ENCODE measurements around the gene MEGF6. TPM values are rescaled to one million over a fixed set of nuclear protein-coding genes. Genes with fewer than 3 reads are reported as not detected.
A peak's percentile ranks its signal among the peaks of the same experiment; 100 is the strongest.

Gene MEGF6
- total RNA-seq, 2 donors from 2014 or later: 83.0 to 103 TPM

GRCh38 chr1:3454811-3455618 lies 156.3 kb downstream of the MEGF6 start:
- no peaks in the 10 kb centered on the region for H3K9me3 ChIP-seq (ENCODE audit: control insufficient read depth, low read length)
- Mint-ChIP-seq H3K27me3 (ENCODE audit: insufficient read depth) (no peaks in the 10 kb centered on the region), H3K27ac (peak overlapping the region; percentile 93), H3K4me3 (peak overlapping the region; percentile 81), H3K4me1 (peaks cover 9% of the 10 kb centered on the region), H3K9me3 (no peaks in the 10 kb centered on the region), H3K36me3 (ENCODE audit: low read depth) (peaks cover 19% of the 10 kb centered on the region)
- WGBS, 2 experiments (ENCODE audit: insufficient coverage in 1 of 2, insufficient read length in 1 of 2): 3 to 26% methylated on average over 9 to 44 of the region's 46 CpGs
- H3K4me1 ChIP-seq (ENCODE audit: control insufficient read depth, insufficient read depth, low read length): peaks cover 13% of the 10 kb centered on the region
- peak overlapping the region; percentile 60 for H3K27ac ChIP-seq (ENCODE audit: low read depth, low read length)
- H3K4me3 ChIP-seq (ENCODE audit: low read length): peak overlapping the region; percentile 90
- no peaks in the 10 kb centered on the region for H3K27me3 ChIP-seq (ENCODE audit: control insufficient read depth, insufficient read depth, low read length, poor library complexity, severe bottlenecking)
- no peak for TF ChIP-seq CTCF (conservative IDR thresholded peaks at IDR 0.05)
- peak overlapping the region; percentile 89 for H3K9ac ChIP-seq (ENCODE audit: extremely low read depth, low read length, poor library complexity, severe bottlenecking)
- peaks cover 14% of the 10 kb centered on the region for H3K36me3 ChIP-seq (ENCODE audit: control insufficient read depth, insufficient read depth, low read length)
- DNase-seq: peak; percentile 92

GRCh38 chr1:3453891-3454810 lies 157.2 kb downstream of the MEGF6 start, which contains the start of gene ARHGEF16:
ARHGEF16 (plus strand) TSS chr1:3454665; CDS start chr1:3463085, 8,420 bp downstream.
- peak within 1 kb of the TSS; percentile 90 for H3K4me3 ChIP-seq (ENCODE audit: low read length)
- Mint-ChIP-seq H3K4me1 (peaks cover 8% of the 10 kb centered on the region), H3K27me3 (ENCODE audit: insufficient read depth) (no peaks in the 10 kb centered on the region), H3K27ac (peak within 1 kb of the TSS; percentile 93), H3K4me3 (peak within 1 kb of the TSS; percentile 81), H3K36me3 (ENCODE audit: low read depth) (peaks cover 14% of the 10 kb centered on the region), H3K9me3 (no peaks in the 10 kb centered on the region)
- H3K27ac ChIP-seq (ENCODE audit: low read depth, low read length): peak within 1 kb of the TSS; percentile 60
- peak; percentile 79 for TF ChIP-seq CTCF (conservative IDR thresholded peaks at IDR 0.05)
- peak; percentile 97 for DNase-seq
- H3K27me3 ChIP-seq (ENCODE audit: control insufficient read depth, insufficient read depth, low read length, poor library complexity, severe bottlenecking): peaks cover 4% of the 10 kb centered on the region
- H3K9ac ChIP-seq (ENCODE audit: extremely low read depth, low read length, poor library complexity, severe bottlenecking): peak within 1 kb of the TSS; percentile 89
- H3K9me3 ChIP-seq (ENCODE audit: control insufficient read depth, low read length): no peaks in the 10 kb centered on the region
- 8 to 16% methylated on average over 23 to 84 of the region's 84 CpGs for WGBS, 2 experiments (ENCODE audit: insufficient coverage in 1 of 2, insufficient read length in 1 of 2)
- H3K36me3 ChIP-seq (ENCODE audit: control insufficient read depth, insufficient read depth, low read length): peaks cover 12% of the 10 kb centered on the region
- H3K4me1 ChIP-seq (ENCODE audit: control insufficient read depth, insufficient read depth, low read length): peaks cover 13% of the 10 kb centered on the region

GRCh38 chr1:3453203-3453761 lies 158.0 kb downstream of the MEGF6 start:
- peak; percentile 97 for TF ChIP-seq CTCF (conservative IDR thresholded peaks at IDR 0.05)
- H3K9ac ChIP-seq (ENCODE audit: extremely low read depth, low read length, poor library complexity, severe bottlenecking): no peak overlapping the region
- peak; percentile 98 for DNase-seq
- WGBS, 2 experiments (ENCODE audit: insufficient coverage in 1 of 2, insufficient read length in 1 of 2): 50% methylated on average over 18 of the region's 18 CpGs; no CpG with 5 or more reads in 1 of the 2 experiments
- H3K4me3 Mint-ChIP-seq: peak overlapping the region; percentile 19
- H3K9me3 ChIP-seq (ENCODE audit: control insufficient read depth, low read length): no peaks in the 10 kb centered on the region
- H3K4me1 Mint-ChIP-seq: peaks cover 5% of the 10 kb centered on the region
- peaks cover 8% of the 10 kb centered on the region for H3K27me3 ChIP-seq (ENCODE audit: control insufficient read depth, insufficient read depth, low read length, poor library complexity, severe bottlenecking)
- no peaks in the 10 kb centered on the region for H3K27me3 Mint-ChIP-seq (ENCODE audit: insufficient read depth)
- no peak overlapping the region for H3K27ac ChIP-seq (ENCODE audit: low read depth, low read length)
- H3K4me1 ChIP-seq (ENCODE audit: control insufficient read depth, insufficient read depth, low read length): peaks cover 13% of the 10 kb centered on the region
- no peak overlapping the region for H3K4me3 ChIP-seq (ENCODE audit: low read length)
- H3K9me3 Mint-ChIP-seq: no peaks in the 10 kb centered on the region
- H3K36me3 Mint-ChIP-seq (ENCODE audit: low read depth): peaks cover 5% of the 10 kb centered on the region
- peak overlapping the region; percentile 88 for H3K27ac Mint-ChIP-seq
- H3K36me3 ChIP-seq (ENCODE audit: control insufficient read depth, insufficient read depth, low read length): peaks cover 3% of the 10 kb centered on the region
